Lung (tissue), 12 donors: ENCODE data around the gene TIAM2. TPM values are rescaled to one million over a fixed set of nuclear protein-coding genes. Genes with fewer than 3 reads are reported as not detected.

Experiments
- ATAC-seq: fragments of 200-7000 bp; cut with Tn5 transposase; one replicate; pipeline ENCODE4 v1.9.1; 2020; ENCODE audit warnings: moderate number of reproducible peaks; ENCODE audit not compliant: insufficient read depth, low FRiP score
- DNase-seq, 3 donors: peaks; one replicate each; pipeline ENCODE4 v3.0.0-alpha.2; 2013 to 2017
- H3K27ac ChIP-seq, 2 donors: one replicate each; pipeline ENCODE4 v1.5.1; 2013; ENCODE audit warnings: mild to moderate bottlenecking in 2 of 2, moderate library complexity in 2 of 2, control low read depth in 1 of 2, inconsistent platforms in 1 of 2, low read depth in 1 of 2, low read length in 1 of 2
- H3K27me3 ChIP-seq, 3 donors: one replicate each; pipeline ENCODE4 v1.5.1; 2013; ENCODE audit warnings: low read length in 2 of 3; ENCODE audit not compliant: control insufficient read depth in 3 of 3, insufficient read depth in 3 of 3
- H3K36me3 ChIP-seq, 4 donors: one replicate each; pipeline ENCODE4 v1.5.1; 2013; ENCODE audit warnings: low read length in 4 of 4, mild to moderate bottlenecking in 1 of 4, moderate library complexity in 1 of 4; ENCODE audit not compliant: control insufficient read depth in 4 of 4, insufficient read depth in 4 of 4
- H3K4me1 ChIP-seq, 5 donors: one replicate each; pipeline ENCODE4 v1.5.1; 2013; ENCODE audit warnings: low read length in 5 of 5, mild to moderate bottlenecking in 2 of 5, moderate library complexity in 1 of 5; ENCODE audit not compliant: control insufficient read depth in 5 of 5, insufficient read depth in 5 of 5
- H3K4me3 ChIP-seq: one replicate; pipeline ENCODE4 v1.5.1; 2013; ENCODE audit warnings: mild to moderate bottlenecking, control low read depth, moderate library complexity
- H3K9ac ChIP-seq, 2 donors: one replicate each; pipeline ENCODE4 v1.5.1; 2013; ENCODE audit warnings: low read length in 2 of 2, control low read depth in 1 of 2; ENCODE audit not compliant: insufficient read depth in 1 of 2
- H3K9me3 ChIP-seq, 4 donors: one replicate each; pipeline ENCODE4 v1.5.1; 2013; ENCODE audit warnings: low read length in 3 of 4, mild to moderate bottlenecking in 1 of 4, moderate library complexity in 1 of 4; ENCODE audit not compliant: control insufficient read depth in 4 of 4, insufficient read depth in 3 of 4
- CTCF ChIP-seq: IDR thresholded peaks from 2 replicates; pipeline ENCODE4 v1.5.1; 2012; ENCODE audit warnings: mild to moderate bottlenecking; ENCODE audit errors: control extremely low read depth, extremely low read depth
- WGBS, 2 donors: extraction: QIAGEN DNeasy Blood & Tissue Kit; methylation state at CpG; one replicate each; pipeline ENCODE4 v1.1.7; 2013; 5-methylcytosine and 5-hydroxymethylcytosine counted together
- polyA plus RNA-seq, 2 donors: library from polyadenylated mRNA; stranded (reverse); fragments of 200-250 nt; gene quantifications; one replicate each; pipeline ENCODE4 v1.2.1, GENCODE V29; 2013
- total RNA-seq, 2 donors: library from RNA; depleted of rRNA in 1 of 2; stranded (reverse); fragments of >200 nt in 1 of 2; gene quantifications; one replicate each; pipeline ENCODE4 v1.2.1, GENCODE V29; 2014 to 2021
- donor health status: control.
- donor health status: control.
- donor health status: Bipolar disorder and iron deficiency.
- donor health status: healthy.
- donor health status: DM: yes; HTN: yes; CAD: no.

The TIAM2 gene
- total and polyA plus RNA-seq, 4 donors = 1.8 to 17.5 (median 4.1) TPM

GRCh38 chr6:155066921-155067680, 72.0 kb downstream of the TIAM2 start:
- ATAC-seq (no peak), DNase-seq (no peak)
- H3K27me3 ChIP-seq = no peaks in the 10 kb centered on the region
- 86 to 88% methylated on average over 7 of the region's 7 CpGs for WGBS, 2 donors
- TF ChIP-seq CTCF = no peak
- H3K4me1 ChIP-seq = peaks cover 0 to 23% (median 2%) of the 10 kb centered on the region in 5 donors
- H3K9me3 ChIP-seq = peaks cover 0 to 2% (median 0%) of the 10 kb centered on the region in 4 donors
- no peak overlapping the region for H3K9ac ChIP-seq
- no peak overlapping the region for H3K4me3 ChIP-seq
- no peaks in the 10 kb centered on the region for H3K36me3 ChIP-seq
- no peak overlapping the region for H3K27ac ChIP-seq

- Histone ChIP-seq H3K9me3 (peaks cover 0 to 2% (median 0%) of the 10 kb centered on the region in 4 donors), H3K4me1 (peaks cover 0 to 23% (median 2%) of the 10 kb centered on the region in 5 donors), H3K27me3 (no peaks in the 10 kb centered on the region), H3K36me3 (no peaks in the 10 kb centered on the region), H3K27ac (no peak overlapping the region), H3K4me3 (no peak overlapping the region), H3K9ac (no peak overlapping the region)
- DNase-seq = peak; percentile 44 to 71 (median 51)
- ATAC-seq = no peak
- 67 to 79% methylated on average over 9 of the region's 9 CpGs for whole genome bisulfite sequencing, 2 donors
- no peak for TF ChIP-seq CTCF
These were observed 73.0 kb downstream of the TIAM2 start for GRCh38 chr6:155067956-155068615.

- no peaks in the 10 kb centered on the region for H3K27me3 ChIP-seq
- DNase-seq (no peak), ATAC-seq (no peak)
- no peaks in the 10 kb centered on the region for H3K36me3 ChIP-seq
- H3K9ac ChIP-seq = no peak overlapping the region
- H3K4me3 ChIP-seq = no peak overlapping the region
- no peak overlapping the region for H3K27ac ChIP-seq
- peaks cover 0 to 23% (median 2%) of the 10 kb centered on the region in 5 donors for H3K4me1 ChIP-seq
- H3K9me3 ChIP-seq = peaks cover 0 to 2% (median 0%) of the 10 kb centered on the region in 4 donors
- TF ChIP-seq CTCF = no peak
These were observed 74.4 kb downstream of the TIAM2 start for GRCh38 chr6:155069543-155069942.
